Erythroblast (primary cell): Measurements from ENCODE around the gene MED14.

Experiments
- DNase-seq, 2 experiments: peaks; one replicate each; lab custom pipeline; 2025; lab: John Stamatoyannopoulos, UW
- GATA1 ChIP-seq: IDR thresholded peaks from 2 replicates; pipeline ENCODE4 v1.6.1; 2011; ENCODE audit warnings: low read depth, mild to moderate bottlenecking, control low read depth, low read length, moderate library complexity
- POLR2A ChIP-seq: IDR thresholded peaks from 2 replicates; pipeline ENCODE4 v1.6.1; 2011; ENCODE audit warnings: mild to moderate bottlenecking, low read length

The MED14 gene

GRCh38 chrX:40749681-40750494, 14.5 kb upstream of the MED14 start:
- DNase-seq, result no peak
- TF ChIP-seq POLR2A (no peak), GATA1 (no peak)

DNA sequence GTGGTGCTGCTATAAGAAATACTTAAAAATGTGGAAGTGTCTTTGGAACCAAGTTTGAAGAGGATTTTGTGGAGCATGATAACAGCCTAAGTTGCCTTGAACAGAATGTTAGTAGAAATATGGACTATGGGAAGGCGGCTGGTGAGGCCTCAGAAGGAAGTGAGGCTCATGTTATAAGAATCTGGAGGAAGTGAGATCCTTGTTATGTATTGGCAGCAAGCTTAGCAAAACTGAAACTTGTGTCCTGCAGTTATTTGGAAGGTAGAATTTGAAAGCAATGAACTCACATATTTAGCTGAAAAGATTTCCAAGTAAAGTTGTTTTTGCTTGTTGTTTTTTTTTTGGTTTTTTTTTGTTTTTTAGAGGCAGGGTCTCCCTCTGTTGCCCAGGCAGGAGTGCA, 13.6 kb upstream of the MED14 start:
- DNase-seq, result no peak
- no peak for TF ChIP-seq POLR2A
- no peak for TF ChIP-seq GATA1

DNA sequence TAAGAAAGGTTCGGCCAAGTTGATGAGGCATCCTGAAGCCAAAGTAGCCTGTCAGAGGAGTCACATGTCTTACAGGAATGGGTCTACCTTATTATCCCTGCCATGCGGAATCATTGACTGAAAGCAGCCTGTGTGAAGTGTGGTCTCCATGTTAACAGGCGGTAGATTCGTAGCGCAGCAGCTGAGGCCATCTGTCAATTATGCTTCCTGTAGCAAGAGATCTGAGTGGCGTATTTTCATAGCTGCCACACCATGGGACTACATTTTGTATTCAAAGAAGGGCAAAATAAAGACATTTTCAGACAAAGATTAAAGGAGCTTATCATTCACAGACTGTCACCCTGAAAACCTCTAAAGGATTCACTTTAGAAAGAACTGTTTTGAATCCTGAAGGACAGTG, 11.2 kb upstream of the MED14 start:
- DNase-seq, result no peak
- TF ChIP-seq POLR2A (no peak), GATA1 (no peak)

DNA sequence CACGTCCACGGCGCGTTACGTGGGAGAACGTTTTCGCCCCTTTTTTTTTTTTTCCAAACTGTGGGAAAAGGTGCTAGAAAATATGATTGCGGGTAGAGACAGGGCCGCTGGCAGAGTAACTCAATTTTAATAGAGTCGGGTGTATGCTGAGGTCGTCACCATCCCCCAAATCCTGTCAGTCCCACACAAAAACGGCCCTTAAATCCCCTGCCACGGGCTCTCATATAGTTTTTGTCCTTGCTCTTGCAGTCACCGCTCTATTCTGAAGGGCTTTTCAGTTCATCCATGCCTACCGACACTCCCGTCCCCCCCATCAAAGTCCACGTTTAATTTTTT, 796 bp upstream of the MED14 start:
- no peak for DNase-seq
- TF ChIP-seq POLR2A, result no peak
- TF ChIP-seq GATA1, result no peak

DNA sequence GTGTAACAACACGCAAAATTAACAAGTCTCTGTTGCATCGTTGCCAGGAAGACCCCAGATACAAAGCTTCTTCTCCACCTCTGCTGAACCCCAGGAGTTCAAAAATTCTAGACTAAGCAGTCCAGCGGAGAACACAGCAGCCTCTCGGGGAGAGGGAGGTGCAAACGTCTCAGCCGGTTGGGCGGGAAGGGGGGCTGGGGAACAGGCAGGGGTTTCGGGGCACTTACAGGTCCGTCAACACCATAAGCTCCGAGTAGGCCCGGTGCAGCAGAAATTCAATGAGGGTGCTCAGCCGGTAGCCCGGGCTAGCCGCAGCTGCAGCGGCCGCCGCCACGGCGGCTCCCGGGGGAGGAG, 394 bp downstream of the MED14 start:
- DNase-seq, result peak; percentile 62 to 72
- TF ChIP-seq GATA1 (no peak), POLR2A (no peak)

- peak in 1 of 2 experiments; percentile 1 for DNase-seq
Measured at GRCh38 chrX:40733706-40734105, 1.6 kb downstream of the MED14 start.

DNA sequence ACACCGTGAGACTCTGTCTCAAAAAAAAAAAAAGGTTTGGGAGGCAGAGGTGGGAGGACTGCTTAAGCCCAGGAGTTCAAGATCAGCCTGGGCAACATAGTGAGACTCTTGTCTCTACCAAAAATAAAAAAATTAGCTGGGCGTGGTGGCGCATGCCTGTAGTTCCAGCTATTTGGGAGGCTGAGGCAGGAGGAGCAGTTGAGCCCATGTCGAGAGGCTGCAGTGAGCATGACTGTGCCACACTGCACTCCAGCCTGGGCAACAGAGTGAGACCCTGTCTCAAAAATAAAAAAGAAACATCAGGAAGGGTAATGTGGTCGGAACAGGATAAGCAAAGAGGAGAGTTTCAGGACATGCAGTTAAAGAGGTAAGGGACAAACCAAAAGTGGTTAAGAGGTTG, 2.8 kb downstream of the MED14 start:
- DNase-seq, result peak in 1 of 2 experiments; percentile 1

More at GRCh38 chrX:40733706-40734105, 1.6 kb downstream of the MED14 start:
- TF ChIP-seq GATA1, result no peak
- no peak for TF ChIP-seq POLR2A

- DNase-seq, result peak; percentile 27 to 31
- no peak for TF ChIP-seq GATA1
- no peak for TF ChIP-seq POLR2A
Measured at GRCh38 chrX:40729598-40730584, 5.5 kb downstream of the MED14 start.

- peak; percentile 2 to 7 for DNase-seq
- TF ChIP-seq POLR2A, result no peak
Measured at GRCh38 chrX:40727581-40728252, 7.6 kb downstream of the MED14 start.

GRCh38 chrX:40727093-40727492, 8.2 kb downstream of the MED14 start:
- TF ChIP-seq GATA1, result no peak
- TF ChIP-seq POLR2A, result no peak
- no peak for DNase-seq

- TF ChIP-seq POLR2A, result no peak
- TF ChIP-seq GATA1, result no peak
- no peak for DNase-seq
Measured at GRCh38 chrX:40722930-40723329, 12.4 kb downstream of the MED14 start.

- no peak for DNase-seq
- TF ChIP-seq POLR2A (no peak), GATA1 (no peak)
Measured at GRCh38 chrX:40721489-40722106, 13.7 kb downstream of the MED14 start.

GRCh38 chrX:40720792-40721191, 14.6 kb downstream of the MED14 start:
- no peak for TF ChIP-seq POLR2A
- TF ChIP-seq GATA1, result no peak

DNA sequence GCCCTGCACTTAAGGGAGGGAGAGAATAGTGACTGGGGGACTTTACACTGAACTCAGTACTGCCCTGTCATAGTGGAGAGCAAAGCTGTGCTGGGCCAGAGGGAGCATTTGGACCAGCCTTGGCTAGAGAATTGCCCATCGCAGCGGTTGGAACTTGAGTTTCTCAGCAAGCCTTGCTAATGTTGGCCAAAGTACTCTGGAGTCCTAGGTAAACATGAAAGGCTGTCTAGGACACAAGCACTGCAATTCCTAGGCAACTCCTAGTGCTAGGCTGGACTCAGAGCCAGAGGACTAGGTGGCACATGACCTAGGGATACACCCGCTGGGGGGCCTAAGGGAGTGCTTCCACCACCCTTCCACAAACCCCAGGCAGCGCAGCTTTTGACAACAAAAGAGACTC, 15.0 kb downstream of the MED14 start:
- TF ChIP-seq POLR2A (no peak), GATA1 (no peak)
- DNase-seq, result peak in 1 of 2 experiments; percentile 13

More at GRCh38 chrX:40720792-40721191, 14.6 kb downstream of the MED14 start:
- DNase-seq, result no peak
